Renal cortical epithelial cell (primary cell): ENCODE results near the gene PTGFRN. TPM values are rescaled to one million over a fixed set of nuclear protein-coding genes. Genes with fewer than 3 reads are reported as not detected.
A peak's percentile ranks its signal among the peaks of the same experiment; 100 is the strongest.

Source experiments
- DNase-seq: peaks from one replicate; pipeline ENCODE4 v3.0.0-alpha.2; 2011; ENCODE audit warnings: low read depth
- total RNA-seq: library from RNA; depleted of rRNA; stranded (reverse); fragments of >200 nt; gene quantifications from 2 replicates; pipeline ENCODE4 v1.2.3, GENCODE V29; 2014

The PTGFRN gene
- total RNA-seq, 1 donor from 2014 or later = 76.7 TPM

DNA sequence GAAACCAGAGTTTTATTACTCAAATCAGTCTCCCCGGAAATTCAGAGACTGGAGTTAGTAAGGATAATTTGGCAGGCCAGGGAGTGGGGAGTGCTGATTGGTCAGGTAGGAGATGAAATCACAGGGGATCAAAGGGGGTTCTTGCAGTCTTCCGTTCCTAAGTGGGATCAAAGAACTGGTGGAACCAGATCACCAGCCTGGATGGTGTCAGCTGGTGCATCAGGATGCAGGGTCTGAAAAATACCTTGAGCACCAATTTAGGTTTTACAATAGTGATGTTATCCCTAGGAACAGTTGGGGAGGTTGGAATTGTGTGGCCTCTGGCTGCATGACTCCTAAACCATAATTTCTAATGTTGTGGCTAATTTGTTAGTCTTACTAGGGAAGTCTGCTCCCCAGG lies 90.4 kb downstream of the PTGFRN start:
- DNase-seq = no peak

DNA sequence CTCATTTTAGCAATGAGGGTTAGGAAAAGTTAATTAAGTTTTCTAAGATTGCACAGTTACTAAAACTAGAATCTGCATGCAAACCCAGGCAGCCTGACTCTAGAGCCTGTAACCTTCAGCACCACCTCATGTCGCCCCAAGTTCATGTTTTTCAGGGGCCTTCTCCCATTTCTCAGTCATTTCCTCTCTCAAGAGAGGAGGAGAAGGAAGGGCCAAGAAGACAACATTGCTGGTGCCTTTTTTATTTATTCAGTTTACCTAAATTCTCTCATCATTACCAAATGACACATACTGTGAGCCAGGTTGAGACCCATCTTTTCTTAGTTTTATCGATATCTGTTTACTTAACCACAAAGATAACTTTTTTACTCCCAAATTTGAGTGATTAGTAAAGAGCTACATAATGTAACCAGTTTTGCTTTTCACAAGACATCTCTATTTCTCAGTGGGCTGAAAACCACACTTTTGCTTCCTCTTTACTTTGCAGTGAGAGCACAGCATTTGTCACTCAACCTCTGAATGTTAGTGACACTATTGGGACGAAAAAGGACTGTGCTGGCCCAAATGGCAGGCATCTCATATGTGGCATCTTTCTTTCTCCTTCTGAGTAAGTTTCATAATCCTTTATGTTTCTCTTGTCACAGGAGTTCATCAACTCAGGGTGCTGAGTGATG lies 91.7 kb downstream of the PTGFRN start, which contains the start of gene CD101:
Gene CD101 (plus strand): TSS at position 507 of the 674 bp plus-strand sequence. CDS start 58 bp downstream, at position 565.
- DNase-seq = no peak

DNA sequence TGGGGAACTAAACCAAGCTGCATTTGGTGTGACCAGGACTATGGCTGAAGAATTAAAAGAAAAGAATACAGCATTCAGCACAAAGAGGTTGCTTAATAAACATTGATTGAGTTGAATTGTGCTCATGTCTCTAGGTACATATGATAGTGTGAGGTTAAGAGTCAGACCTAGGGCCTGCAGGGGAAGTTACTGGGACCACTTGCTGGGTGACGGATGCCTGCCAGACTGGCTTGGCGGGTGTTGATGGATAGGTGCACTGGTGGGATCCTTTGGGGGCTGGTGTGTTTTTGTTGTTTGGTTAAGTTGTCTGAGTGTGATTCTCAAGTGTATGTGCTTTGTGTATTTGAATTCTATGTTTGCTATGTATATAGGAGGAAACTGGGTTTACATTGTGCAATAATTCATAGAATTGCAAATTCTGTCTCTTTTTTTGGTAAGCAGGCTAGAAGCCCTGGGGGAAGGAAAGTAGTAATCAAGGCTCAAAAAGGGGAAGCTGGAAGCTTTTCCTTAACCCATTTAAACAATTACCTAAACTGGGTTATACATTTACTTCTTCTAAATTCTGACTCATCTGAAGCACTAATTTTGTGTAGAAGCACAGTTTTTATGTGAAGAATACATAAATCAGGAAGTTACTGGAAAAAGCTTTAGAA lies 93.6 kb downstream of the PTGFRN start:
- DNase-seq = peak; percentile 89

DNA sequence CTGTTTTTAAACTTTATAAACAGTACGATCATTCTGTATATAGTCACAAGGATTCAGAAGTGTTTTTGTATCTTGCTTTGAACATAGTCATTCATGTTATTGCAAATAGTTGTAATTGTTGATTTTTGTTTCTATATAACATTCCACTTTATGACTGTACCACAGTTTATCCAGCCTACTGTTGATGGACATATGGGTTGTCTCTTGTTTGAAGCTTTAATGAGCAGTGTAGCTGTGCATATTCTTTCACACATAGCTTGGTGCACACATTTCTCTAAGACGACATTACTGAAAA lies 98.0 kb downstream of the PTGFRN start:
- peak; percentile 36 for DNase-seq

DNA sequence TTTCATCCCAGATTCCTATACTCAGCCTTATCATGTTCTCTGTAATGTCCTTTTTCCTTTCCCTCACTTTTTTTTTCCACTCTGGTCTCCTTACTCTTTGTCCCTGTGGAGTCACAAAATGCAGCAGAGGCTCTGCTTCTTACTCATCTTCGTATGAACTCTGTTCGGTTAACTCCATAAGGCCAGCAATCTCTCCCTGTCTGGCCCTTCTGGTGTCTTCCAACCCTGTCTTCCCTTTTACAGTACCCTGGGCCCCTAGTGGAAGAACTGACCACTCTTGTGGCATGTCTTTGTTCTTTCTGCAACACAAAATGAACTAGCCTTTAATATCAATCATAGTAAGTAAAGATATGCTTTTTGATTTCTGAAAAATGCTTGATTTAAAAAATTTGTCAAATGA lies 98.9 kb downstream of the PTGFRN start:
- DNase-seq = no peak

DNA sequence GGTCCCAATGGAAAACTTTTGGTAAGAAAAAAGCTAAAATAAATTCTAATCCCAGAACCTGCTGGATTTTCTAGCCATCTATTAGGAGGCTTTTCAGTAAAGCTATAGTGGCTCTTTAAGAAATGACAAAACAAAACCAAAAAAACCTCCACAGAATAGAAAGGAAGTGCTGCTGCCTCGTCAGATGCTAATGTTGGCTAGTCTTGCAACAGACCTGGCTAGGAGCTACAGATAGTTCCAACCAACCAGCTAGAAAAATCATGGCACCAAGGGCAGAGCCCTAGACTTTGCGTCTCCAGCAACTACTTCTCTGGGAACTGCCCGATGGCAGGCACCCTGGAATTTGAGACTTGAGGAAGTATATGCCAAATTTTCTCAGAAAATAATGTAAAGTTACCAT lies 99.4 kb downstream of the PTGFRN start:
- DNase-seq = peak; percentile 25

DNA sequence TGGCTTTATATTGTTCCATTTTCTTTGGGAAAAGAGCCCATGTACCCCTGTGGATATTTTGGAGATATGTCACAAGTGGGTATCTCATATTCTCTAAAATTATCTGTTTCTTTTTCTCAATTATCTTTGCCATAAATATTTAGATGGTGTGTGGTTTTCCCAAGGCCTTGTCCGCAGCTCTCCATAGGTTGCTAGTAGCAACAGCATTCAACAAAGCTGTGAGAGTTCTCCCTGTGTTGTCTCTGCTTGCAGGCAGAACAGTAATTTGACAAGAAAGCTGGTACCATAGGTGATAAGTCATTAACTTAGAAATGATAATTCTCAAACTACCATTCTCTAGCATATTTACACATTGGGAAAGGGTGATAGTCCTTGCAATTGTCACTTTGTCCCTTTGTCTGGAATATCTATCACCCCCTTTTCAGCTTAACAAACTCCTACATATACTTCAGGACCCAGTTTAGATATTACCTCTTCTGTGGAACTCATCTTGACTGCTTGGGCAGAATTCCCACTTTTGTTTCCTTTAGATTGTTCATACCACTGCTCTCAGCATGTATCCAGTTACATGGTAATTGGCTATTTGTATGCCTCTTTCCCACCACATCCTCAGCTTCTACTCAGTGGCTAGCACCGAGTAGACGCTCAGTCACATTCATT lies 100.7 kb downstream of the PTGFRN start:
- DNase-seq = no peak

DNA sequence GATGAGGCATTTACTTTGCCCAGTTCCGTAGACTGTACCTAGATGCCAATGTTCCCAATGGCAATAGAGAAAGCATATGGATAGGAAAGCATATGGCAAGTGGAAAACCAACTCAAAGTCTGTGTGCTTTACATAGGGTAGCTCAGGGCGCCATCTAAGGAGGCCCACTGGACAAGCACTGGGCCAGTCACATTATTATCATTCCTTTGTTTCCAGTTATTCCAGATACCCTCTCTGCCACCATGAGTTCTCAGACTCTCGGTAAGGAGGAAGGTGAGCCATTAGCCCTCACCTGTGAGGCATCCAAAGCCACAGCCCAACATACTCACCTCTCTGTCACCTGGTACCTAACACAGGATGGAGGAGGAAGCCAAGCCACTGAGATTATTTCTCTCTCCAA lies 101.6 kb downstream of the PTGFRN start:
- no peak for DNase-seq

DNA sequence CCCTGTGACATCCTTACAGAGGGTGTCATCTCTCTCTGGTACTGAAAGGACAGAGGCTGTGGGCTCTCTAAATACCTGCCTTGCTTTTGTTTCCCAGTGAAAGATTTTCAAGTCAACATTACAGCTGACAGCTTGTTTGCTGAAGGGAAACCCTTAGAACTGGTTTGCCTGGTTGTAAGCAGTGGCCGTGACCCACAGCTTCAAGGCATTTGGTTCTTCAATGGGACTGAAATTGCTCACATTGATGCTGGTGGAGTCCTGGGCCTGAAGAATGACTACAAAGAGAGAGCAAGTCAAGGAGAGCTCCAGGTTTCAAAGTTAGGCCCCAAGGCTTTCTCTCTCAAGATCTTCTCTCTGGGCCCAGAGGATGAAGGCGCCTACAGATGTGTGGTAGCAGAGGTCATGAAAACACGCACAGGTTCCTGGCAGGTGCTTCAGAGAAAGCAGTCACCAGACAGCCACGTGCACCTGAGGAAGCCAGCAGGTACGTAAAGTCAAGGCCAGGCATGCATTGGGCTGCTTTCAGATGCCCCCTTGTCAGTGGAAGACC lies 103.7 kb downstream of the PTGFRN start:
- peak; percentile 23 for DNase-seq

DNA sequence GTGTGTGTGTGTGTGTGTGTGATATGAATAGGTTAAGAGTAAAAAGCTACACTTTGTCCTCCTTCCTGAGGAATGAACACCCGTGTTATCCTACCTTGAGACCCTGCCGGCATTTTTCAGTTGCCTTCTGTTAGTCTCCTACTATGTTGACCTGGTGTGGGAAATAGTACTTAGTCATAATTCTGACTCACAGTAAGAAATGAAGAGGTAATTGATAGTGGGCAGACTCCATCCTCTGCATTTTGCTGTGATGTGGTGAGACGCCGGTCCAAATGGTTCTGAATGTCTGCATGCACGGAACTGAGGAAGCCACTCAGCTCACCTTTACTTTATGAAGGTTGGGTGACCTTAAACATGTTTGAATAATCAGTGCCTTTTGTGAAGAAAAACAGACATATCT lies 104.5 kb downstream of the PTGFRN start:
- peak; percentile 40 for DNase-seq

DNA sequence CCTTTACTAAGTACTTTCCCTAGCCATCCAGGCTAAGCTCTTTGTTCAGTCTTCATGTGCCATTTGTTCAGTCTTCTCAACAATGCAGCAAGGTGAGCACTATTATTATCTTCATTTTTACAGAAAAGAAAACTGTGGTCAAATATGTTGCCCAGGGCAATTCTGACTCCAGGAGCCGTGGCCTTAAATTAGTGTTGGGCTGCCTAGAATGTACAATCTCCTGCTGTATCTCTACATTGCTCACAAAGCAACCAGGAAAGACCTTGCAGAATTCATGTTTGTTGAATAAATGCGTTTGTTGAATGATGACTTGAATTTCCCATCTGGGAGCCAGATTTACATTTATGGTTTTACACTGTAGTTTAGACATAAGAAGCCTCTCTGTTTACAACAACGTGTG lies 106.0 kb downstream of the PTGFRN start:
- no peak for DNase-seq

DNA sequence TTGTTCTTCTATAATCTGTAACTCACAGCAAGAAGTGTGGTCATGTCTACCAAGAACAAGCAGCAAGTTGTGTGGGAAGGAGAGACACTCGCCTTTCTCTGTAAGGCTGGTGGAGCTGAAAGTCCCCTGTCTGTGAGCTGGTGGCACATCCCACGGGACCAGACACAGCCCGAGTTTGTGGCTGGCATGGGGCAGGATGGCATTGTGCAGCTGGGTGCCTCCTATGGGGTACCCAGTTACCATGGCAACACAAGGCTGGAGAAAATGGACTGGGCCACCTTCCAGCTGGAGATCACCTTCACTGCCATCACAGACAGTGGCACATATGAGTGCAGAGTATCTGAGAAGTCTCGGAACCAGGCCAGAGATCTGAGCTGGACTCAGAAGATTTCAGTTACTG lies 107.3 kb downstream of the PTGFRN start:
- DNase-seq = no peak

DNA sequence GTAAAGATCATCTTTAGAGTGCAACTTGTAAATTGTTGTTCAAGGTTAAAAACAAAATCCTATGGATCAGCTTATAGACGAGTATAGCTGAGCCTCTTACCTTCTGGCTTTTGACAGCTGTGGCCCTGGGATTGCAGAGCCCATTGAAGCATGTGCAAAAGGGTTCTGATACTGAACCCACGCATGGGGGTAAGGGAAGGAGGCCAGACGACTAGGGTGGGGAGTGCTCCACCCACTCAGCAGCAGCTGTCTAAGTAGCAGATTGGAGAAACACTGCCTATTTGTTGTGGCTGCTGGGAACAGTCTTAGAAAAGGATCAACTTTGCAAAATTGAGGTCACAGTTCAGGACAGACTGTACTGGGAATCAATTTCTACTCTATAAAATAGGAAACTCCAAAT lies 107.9 kb downstream of the PTGFRN start:
- no peak for DNase-seq

DNA sequence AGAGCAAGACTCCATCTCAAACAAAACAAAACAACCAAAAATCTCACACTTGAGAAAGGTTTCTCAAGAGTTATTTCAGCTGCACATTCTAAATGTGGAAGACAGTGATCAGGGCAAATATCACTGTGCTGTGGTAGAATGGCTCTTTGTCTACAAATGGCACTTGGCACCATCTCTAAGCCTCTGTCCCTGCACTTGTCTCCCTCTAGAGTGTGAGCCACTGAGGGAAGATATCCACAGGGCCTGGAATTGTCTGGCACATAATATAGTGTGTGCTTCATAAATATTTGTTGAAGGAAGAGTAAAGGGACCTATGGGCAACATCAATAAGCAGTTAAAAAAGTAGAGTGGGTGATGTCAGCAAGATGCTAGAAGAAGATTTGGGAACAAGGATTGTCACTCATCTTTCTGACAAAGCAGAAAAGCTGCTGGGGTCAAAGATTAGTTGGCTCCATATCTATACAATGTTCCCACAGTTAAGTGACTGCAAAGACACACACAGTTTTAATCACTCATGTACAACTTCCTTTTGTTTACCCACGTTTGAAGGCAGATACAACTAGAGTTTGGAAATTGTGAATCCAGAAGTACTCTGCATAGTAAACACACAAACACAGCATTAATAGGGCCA lies 110.9 kb downstream of the PTGFRN start:
- no peak for DNase-seq

DNA sequence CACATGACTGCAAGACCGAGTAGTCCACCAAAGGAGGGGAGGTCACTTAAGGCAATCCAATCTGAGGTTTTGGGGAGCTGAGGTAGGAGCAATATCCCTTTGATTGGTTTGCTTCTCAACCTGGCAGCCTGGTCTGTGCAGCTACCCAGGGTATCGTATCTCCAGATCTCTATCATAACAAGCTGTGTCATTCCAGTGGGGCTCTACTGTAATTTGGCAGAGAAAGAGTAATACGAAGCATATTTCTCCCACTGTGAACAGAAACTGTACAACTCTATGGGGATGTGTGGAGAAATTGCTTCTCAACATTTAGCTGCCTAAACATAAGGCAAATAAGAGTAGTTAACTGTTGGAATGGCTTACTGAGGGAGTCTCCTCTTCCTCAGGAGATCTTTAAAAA lies 112.4 kb downstream of the PTGFRN start:
- DNase-seq = no peak

DNA sequence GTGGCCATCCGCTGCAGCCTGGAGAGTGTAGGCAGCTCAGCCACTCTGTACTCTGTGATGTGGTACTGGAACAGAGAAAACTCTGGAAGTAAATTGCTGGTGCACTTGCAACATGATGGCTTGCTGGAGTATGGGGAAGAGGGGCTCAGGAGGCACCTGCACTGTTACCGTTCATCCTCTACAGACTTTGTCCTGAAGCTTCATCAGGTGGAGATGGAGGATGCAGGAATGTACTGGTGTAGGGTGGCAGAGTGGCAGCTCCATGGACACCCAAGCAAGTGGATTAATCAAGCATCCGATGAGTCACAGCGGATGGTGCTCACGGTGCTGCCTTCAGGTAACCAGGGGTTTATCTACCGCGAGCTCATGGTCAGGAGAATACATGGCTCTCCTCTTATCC lies 115.9 kb downstream of the PTGFRN start:
- no peak for DNase-seq

DNA sequence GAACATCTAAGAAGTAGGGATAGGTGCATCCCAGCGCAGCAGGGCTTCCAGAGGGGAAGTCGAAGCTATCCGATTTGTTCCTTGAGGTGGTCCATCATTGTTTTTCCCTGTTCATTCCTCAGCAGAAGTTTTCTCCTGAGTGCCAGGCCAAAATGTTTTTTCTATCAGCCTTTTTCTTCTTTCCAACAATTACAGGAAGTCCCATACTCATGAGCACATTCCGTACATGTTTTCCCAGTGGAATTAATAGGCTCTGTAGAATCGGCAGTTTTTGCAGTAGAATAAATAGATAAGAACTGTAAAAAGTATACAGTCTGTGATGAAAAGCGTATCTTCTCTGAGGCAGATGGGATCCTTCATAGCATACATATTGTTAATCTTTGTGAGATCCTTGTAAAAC lies 116.6 kb downstream of the PTGFRN start:
- peak; percentile 25 for DNase-seq

DNA sequence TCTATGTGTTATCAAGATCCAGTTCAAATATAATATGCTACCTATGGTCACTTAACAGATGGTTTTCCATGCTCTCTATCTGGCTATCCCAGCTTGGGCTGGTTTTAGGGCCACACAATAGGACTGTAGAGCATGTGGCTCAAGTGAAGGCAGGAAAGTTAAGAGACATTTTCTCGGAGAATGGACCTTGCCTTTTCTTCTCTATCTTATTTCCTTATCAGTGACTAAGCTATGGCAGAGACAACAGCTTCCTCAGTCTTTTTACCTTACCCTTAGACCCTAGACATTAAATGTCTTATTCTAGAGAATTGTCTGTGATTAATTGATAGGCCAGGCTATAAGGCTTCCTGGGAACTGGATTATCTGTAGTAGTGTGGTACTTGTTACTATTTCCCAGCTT lies 120.0 kb downstream of the PTGFRN start:
- no peak for DNase-seq

DNA sequence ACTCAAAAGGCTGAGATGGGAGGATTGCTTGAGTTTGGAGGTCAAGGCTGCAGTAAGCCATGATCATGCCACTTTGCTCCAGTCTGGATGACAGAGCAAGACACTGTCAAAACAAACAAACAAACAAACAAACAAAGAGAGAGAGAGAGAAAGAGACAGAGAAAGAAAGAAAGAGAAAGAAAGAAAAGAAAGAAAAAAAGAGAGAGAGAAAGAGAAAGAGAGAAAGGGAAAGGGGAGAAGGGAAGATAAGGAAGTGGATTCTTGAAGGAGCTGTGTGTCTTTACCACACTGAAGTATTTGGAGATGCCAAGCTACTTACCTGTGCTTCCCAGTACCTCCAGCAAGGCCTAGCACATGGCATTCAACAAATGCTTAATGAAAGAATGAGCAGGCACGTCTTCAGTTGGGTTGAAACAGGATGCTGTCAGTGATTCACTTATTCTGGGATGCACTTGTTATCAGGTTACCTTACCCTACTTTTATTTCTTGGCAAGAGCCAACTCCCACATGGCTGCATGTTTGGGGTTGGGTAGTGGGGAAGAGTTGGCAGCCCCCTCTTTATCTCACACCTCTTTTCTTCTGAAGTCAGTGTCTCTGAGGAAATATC lies 120.7 kb downstream of the PTGFRN start:
- no peak for DNase-seq

DNA sequence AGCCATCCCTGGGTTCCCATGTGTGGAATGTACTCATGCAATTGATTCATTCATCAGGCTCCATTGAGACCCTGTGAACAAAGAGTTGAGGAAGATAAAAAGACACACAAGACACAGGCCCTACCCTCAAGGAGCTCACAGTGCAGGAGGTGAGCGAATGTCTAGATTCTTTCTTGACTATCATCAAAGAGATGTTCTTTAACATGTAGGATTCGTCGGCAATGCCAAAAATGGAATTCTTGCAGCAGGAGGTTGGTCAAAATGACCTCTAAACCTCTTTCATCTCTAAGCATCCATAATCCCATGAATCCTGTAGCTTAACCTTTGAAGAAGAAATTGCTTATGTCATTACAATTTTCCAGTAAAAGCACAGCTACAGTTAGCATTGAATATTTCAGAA lies 122.5 kb downstream of the PTGFRN start:
- DNase-seq = no peak

DNA sequence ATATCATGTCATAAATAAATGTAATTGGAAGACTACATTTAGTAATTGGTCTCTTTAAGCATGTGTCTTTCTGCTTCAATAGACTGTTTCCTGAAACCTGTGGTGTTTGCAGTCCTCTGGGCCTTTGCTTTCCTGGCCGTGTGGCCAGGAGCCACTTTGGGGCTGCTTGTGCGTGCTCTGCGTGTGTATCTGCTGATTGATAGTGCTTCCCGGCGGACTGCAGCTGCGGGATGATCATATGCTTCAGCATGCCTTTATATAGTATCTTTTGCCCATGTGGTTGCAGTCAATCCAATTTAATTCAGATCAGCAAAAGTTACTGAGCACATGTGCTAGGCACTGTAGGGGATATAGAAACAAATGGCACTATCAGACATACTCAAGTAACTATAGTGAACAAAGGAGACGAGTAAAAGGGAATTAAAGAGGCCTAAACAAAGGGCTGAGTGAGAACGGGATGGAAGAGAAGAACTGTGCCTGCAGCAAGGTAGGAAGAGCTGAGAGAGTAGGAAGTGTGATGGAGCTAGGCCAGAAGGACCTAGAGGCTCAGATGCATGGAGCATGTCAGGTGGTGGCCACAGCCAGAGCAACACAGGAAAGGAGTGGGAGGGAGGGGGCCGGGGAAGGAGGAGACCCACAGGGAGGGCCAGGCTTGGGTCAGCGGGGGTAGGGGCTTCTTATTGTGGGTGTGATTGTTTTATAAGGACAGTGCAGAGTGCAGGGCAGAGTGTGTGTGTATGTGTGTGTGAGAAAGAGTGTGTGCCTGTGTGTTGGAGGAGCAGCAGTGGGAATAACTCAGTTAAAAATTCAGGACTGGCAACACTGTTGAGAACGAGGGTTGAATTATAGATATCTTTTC lies 123.2 kb downstream of the PTGFRN start:
- no peak for DNase-seq
